Heart left ventricle (tissue), 13 donors: ENCODE results near the gene DENND4C.

Experiments used
- POLR2A ChIP-seq, 2 donors: fragments of 450-650 bp; IDR thresholded peaks; one replicate each; pipeline ENCODE4 v1.6.1; 2017; ENCODE audit warnings: antibody characterized with exemption in 2 of 2, mild to moderate bottlenecking in 2 of 2, moderate library complexity in 2 of 2
- TF ChIP-seq, protein P1 (sequence below), 12 donors: fragments of 200-600 bp; sonication (generic) in 4 of 12; IDR thresholded peaks; one replicate each; pipeline versions ENCODE4 v1.5.0 to v1.8.0; 2018 to 2022; ENCODE audit warnings: antibody characterized with exemption in 12 of 12, mild to moderate bottlenecking in 5 of 12
- donor health status: ischemic (EF 13 %, LVEDD 7.1; RV severe dilation, severe dysfunction).
- donor health status: DM: no; HTN: yes; CAD: no.
- donor health status: DM: no; HTN: no; CAD: no.
- donor health status: ischemic (EF 25% LVEDD 6.9; RV normal size, moderate dysfunction).
- donor health status: ischemic (EF 25% LVEDD 5.7; RV mildly dilated, moderate dysfunction).
- donor health status: ischemic (EF 35%, LVEDD 5.7; RV mildly dilated, moderate dysfunction).
- donor health status: nonischemic (EF 11% LVEDD 7.7; RV severe dilation, severe dysfunction).
- donor health status: DM: yes; HTN: yes; CAD: no.
- donor health status: PGD.
- donor health status: ischemic (EF 29% LVEDD 5.4; RV normal size, mild dysfunction).
- donor health status: nonischemic (EF 23%, LVEDD 6.1; RV moderate dilation, normal function).

DNA sequence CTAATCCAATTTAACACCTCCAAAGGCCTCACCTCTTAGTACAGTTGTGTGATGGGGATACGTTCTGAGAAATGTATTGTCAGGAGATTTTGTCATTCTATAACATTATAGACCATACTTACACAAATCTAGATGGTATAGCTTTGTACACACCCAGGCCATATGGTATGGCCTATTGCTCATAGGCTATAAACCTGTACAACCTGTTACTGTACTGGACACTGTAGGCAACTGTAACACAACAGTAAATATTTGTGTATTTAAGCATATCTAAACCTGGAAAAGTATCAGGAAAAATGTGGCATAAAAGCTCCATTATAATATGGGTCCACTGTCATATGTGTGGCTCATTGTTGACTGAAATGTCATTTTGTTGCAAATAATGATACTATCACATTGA is 190.4 kb downstream of the DENND4C start:
- TF ChIP-seq, protein P1, sequence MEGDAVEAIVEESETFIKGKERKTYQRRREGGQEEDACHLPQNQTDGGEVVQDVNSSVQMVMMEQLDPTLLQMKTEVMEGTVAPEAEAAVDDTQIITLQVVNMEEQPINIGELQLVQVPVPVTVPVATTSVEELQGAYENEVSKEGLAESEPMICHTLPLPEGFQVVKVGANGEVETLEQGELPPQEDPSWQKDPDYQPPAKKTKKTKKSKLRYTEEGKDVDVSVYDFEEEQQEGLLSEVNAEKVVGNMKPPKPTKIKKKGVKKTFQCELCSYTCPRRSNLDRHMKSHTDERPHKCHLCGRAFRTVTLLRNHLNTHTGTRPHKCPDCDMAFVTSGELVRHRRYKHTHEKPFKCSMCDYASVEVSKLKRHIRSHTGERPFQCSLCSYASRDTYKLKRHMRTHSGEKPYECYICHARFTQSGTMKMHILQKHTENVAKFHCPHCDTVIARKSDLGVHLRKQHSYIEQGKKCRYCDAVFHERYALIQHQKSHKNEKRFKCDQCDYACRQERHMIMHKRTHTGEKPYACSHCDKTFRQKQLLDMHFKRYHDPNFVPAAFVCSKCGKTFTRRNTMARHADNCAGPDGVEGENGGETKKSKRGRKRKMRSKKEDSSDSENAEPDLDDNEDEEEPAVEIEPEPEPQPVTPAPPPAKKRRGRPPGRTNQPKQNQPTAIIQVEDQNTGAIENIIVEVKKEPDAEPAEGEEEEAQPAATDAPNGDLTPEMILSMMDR (IDR thresholded peaks at IDR 0.05): no peak
- no peak for TF ChIP-seq POLR2A (IDR thresholded peaks at IDR 0.05)
